ENCODE results near the gene PCDHB15.

DNA sequence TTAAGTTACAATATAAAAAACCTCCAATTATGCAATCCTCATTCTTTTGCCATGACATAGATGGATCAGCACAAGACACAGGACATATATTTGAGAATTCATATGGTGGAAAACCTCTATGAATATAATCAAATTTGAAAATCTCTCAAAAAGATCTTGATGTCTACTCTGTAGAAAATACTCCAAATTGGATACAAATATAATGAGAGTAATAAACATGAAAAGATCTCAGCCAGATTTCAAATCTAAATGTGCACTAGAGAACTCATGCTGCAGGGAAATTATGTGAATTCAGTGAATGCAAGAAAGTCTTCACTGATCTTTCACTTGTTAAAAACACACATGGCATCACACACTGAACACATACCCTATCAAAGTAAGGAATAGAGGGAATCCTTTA, 13.8 kb downstream of the PCDHB15 start:
- TF ChIP-seq CTCF (IDR thresholded peaks at IDR 0.05) (no peak), EZH2phosphoT487 (IDR thresholded peaks at IDR 0.05; ENCODE audit: borderline replicate concordance, low read depth) (no peak), NRF1 (IDR thresholded peaks at IDR 0.05; ENCODE audit: low read depth, low read length) (no peak), POLR2AphosphoS5 (IDR thresholded peaks at IDR 0.05; ENCODE audit: low read depth, low read length) (no peak), TEAD4 (IDR thresholded peaks at IDR 0.05; ENCODE audit: borderline replicate concordance, insufficient read depth) (no peak), CHD2 (IDR thresholded peaks at IDR 0.05; ENCODE audit: low read length, partially characterized antibody) (no peak), RFX5 (IDR thresholded peaks at IDR 0.05; ENCODE audit: low read length) (no peak), SIN3A (IDR thresholded peaks at IDR 0.05; ENCODE audit: borderline replicate concordance, low read depth, low read length) (no peak)
- TF ChIP-seq, protein P1, sequence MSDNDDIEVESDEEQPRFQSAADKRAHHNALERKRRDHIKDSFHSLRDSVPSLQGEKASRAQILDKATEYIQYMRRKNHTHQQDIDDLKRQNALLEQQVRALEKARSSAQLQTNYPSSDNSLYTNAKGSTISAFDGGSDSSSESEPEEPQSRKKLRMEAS (IDR thresholded peaks at IDR 0.05; ENCODE audit: low read depth): no peak
- TF ChIP-seq, protein P2, sequence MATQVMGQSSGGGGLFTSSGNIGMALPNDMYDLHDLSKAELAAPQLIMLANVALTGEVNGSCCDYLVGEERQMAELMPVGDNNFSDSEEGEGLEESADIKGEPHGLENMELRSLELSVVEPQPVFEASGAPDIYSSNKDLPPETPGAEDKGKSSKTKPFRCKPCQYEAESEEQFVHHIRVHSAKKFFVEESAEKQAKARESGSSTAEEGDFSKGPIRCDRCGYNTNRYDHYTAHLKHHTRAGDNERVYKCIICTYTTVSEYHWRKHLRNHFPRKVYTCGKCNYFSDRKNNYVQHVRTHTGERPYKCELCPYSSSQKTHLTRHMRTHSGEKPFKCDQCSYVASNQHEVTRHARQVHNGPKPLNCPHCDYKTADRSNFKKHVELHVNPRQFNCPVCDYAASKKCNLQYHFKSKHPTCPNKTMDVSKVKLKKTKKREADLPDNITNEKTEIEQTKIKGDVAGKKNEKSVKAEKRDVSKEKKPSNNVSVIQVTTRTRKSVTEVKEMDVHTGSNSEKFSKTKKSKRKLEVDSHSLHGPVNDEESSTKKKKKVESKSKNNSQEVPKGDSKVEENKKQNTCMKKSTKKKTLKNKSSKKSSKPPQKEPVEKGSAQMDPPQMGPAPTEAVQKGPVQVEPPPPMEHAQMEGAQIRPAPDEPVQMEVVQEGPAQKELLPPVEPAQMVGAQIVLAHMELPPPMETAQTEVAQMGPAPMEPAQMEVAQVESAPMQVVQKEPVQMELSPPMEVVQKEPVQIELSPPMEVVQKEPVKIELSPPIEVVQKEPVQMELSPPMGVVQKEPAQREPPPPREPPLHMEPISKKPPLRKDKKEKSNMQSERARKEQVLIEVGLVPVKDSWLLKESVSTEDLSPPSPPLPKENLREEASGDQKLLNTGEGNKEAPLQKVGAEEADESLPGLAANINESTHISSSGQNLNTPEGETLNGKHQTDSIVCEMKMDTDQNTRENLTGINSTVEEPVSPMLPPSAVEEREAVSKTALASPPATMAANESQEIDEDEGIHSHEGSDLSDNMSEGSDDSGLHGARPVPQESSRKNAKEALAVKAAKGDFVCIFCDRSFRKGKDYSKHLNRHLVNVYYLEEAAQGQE (IDR thresholded peaks at IDR 0.05; ENCODE audit: low read depth, low read length): no peak
